Measurements from ENCODE around the gene VAT1. TPM values are rescaled to one million over a fixed set of nuclear protein-coding genes. Genes with fewer than 3 reads are reported as not detected.

Gene VAT1
- total RNA-seq, 1 donor from 2014 or later, result 148 TPM

- no peak for DNase-seq (ENCODE audit: low read depth in 2 of 2)
Measured at GRCh38 chr17:43027091-43028032, 5.2 kb upstream of the VAT1 start.

DNA sequence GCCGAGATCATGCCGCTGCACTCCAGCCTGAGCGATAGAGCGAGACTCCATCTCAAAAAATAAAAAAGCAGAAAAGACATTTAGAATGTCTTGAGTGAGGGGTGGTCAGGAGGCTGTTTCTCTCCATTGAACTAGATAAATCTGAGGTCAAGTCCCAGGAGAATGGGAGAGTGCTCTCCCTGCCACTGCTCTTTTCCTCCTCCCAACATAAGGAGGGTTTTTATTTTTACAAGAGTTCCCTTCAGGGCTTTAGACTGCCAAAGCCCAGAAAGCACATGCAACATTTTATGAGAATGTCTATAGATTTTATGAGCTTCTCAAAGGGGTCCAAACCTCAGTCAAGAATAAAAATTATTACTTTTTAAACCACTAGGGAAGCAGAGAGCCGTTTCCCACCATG is 4.4 kb upstream of the VAT1 start:
- no peak for DNase-seq (ENCODE audit: low read depth in 2 of 2)

- DNase-seq (ENCODE audit: low read depth in 2 of 2), result no peak
Measured at GRCh38 chr17:43025766-43026537, 3.8 kb upstream of the VAT1 start.

GRCh38 chr17:43025290-43025657 is 3.1 kb upstream of the VAT1 start:
- DNase-seq (ENCODE audit: low read depth in 2 of 2), result no peak

- DNase-seq (ENCODE audit: low read depth in 2 of 2), result peak; percentile 91 to 95
Measured at GRCh38 chr17:43024407-43025289, 2.5 kb upstream of the VAT1 start, which contains the start of gene RND2. TSS of gene RND2 (plus strand) at chr17:43025231. CDS start at chr17:43025348, 117 bp downstream.

DNA sequence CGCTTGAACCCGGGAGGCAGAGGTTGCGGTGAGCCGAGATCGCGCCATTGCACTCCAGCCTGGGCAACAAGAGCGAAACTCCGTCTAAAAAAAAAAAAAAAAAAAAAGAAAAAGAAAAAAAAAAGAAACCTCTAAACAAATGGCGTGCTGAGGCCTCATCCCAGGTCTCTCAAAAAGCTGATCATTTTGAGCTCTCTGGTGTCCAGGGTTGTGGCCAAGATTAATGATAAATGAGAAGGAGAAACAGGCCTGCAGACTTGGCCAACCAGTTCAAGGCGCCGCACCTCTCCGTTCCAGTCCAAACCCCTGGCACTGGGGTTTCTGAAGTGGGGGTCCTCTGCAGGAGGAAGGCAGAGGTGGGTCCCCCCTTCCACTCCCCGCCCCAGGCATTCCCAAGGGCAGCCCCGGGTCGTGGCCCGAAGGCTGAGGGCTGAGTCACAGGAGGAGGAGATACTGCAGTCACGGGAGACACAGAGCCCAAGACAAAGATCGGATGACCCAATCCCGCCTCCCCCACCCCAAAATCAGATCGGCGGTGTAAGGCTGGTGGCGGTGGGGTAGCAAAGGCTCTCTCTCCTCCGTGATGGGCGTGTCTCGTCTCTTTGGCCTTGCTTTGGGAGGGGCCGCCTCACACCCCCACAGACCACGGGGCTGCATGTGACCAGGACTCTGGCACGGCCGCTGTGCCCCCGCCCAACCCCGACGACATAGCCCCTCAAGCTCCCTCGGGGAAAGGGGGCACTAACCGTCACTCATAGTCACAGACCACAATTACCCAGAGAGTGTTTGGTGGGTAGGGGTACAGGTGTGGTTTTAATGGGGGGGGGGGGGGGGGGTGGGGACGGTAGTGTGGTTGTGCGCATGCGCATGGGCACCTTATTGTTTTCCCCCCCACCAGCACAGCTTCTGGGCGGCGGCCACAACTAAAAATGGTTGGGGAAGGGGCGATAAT is 1.1 kb downstream of the VAT1 start:
- peak; percentile 32 to 69 for DNase-seq (ENCODE audit: low read depth in 2 of 2)

- peak in 1 of 2 donors; percentile 66 for DNase-seq (ENCODE audit: low read depth in 2 of 2)
Measured at GRCh38 chr17:43020030-43020621, 2.1 kb downstream of the VAT1 start.

DNA sequence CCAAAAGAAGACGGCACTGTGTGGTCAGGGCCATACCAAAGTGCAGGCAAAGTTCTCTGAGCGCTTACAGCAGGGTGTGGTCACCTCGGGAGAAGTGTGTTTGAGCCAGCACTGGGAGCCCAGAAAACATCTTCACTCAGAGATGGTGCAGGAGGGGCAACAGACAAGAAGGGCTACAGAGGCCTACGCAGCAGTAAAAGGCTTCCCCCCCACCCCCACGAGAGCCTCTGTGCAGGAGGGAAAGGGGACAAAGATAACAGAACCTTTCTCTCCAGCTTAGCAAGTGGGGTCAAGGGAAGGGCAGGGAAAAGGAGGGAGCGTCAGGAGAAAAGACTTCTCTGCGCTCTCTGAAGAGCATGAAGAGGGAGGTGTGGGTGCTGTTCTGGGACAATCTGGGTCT is 2.8 kb downstream of the VAT1 start:
- DNase-seq (ENCODE audit: low read depth in 2 of 2), result no peak

DNA sequence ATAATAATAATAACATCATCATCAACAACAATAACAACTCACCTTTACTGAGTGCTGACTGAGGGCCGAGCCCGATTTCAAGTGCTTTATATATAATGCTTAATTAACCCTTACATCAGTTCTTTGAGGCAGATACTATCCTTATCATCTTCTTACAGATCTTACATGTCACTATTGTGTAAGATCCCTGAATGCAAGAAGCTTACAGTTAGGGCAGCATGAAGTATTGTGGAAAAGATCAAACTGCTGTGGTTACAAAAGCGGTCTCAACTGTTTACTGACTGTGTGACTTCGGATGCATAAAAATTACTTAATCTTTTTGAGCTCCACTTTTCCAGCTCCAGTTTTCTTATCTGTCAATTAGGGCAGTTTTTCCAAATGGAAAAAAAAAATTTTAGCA is 3.3 kb downstream of the VAT1 start:
- DNase-seq (ENCODE audit: low read depth in 2 of 2), result no peak

- peak in 1 of 2 donors; percentile 32 for DNase-seq (ENCODE audit: low read depth in 2 of 2)
Measured at GRCh38 chr17:43018008-43018853, 4.0 kb downstream of the VAT1 start.

DNA sequence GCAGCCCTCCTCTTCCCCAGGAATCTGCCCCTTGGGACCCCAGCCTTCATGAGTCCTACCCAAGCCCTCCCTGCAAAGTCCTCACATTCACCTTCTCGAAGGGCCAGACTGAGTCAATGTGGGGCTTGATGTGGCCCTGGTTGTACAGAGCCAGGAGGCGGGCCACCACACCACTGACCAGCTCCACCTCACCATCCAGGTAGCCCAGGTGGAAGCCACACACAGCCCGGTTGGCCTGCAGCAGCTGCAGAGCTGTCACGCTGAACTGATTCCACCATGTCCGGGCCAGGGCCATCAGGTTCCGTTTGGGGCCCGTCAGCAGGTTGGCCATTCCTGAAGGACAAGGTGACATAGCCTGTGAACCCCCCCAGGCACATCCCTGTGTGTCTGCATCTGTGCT is 6.0 kb downstream of the VAT1 start:
- DNase-seq (ENCODE audit: low read depth in 2 of 2), result no peak

DNA sequence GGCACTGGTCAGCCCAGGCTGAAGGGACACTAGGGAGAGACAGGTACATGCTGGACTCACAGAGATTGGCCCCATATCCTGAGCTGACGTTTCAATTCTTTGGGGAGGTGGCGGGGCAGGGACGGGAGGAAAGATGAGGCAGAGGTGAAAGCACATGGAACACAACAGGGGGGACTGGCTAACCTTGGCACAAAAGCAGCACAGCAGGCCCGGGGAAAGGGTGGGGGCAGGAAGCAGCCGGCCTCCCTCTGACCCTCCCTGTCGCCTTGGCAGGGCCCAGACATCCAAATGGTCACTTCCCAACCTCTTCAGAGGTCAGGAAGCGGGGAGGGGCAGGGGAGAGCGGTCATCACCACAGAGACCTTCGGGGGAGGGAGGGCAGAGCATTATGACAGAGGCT is 6.6 kb downstream of the VAT1 start:
- peak; percentile 52 to 72 for DNase-seq (ENCODE audit: low read depth in 2 of 2)

GRCh38 chr17:43014649-43015542 is 7.3 kb downstream of the VAT1 start:
- DNase-seq (ENCODE audit: low read depth in 2 of 2), result no peak

DNA sequence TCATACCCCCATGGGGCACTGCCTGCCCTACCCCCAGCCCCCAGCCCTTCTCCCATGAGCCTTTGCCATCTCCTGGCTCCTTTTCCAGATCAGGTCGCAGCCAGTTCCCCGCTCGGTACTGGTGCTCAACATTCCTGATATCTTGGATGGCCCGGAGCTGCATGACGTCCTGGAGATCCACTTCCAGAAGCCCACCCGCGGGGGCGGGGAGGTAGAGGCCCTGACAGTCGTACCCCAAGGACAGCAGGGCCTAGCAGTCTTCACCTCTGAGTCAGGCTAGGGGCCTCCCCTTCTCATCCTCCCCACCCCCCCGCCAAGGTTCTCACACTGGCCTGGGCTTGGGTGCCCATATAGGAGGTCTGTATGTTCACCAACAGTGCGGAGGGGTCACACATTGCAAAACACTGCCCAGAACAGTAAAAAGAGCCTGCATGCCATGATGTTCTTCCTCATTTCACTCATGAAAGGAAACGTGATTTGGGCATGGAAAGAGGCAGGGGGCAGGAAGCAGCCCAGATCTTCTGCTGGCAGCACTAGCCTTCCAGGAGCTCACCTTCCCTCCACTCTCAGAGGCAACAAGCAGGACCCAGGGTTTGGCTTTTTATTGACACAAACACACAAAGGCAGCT is 8.1 kb downstream of the VAT1 start:
- no peak for DNase-seq (ENCODE audit: low read depth in 2 of 2)

- no peak for DNase-seq (ENCODE audit: low read depth in 2 of 2)
Measured at GRCh38 chr17:43013296-43013695, 8.9 kb downstream of the VAT1 start.

GRCh38 chr17:43011728-43012472 is 10.3 kb downstream of the VAT1 start:
- DNase-seq (ENCODE audit: low read depth in 2 of 2), result no peak
